Activated T-cell treated with anti-CD3 and anti-CD28 coated beads, Interleukin-2, amount 50 U/mL, for 48 hours (primary cell): ENCODE data around the gene HDGFL3.
A peak's percentile ranks its signal among the peaks of the same experiment; 100 is the strongest.

Experiments used
- DNase-seq, 2 experiments: peaks; one replicate each; pipeline ENCODE4 v3.0.0-alpha.2; 2020

Gene HDGFL3

GRCh38 chr15:83119968-83120581, 87.5 kb downstream of the HDGFL3 start:
- DNase-seq, result no peak

- DNase-seq, result no peak
These were observed 88.7 kb downstream of the HDGFL3 start for GRCh38 chr15:83118968-83119367.

GRCh38 chr15:83118291-83118827, 89.3 kb downstream of the HDGFL3 start:
- DNase-seq, result no peak

GRCh38 chr15:83115831-83116565, 91.6 kb downstream of the HDGFL3 start:
- no peak for DNase-seq

- no peak for DNase-seq
These were observed 92.2 kb downstream of the HDGFL3 start for GRCh38 chr15:83115410-83115809.

GRCh38 chr15:83114856-83115255, 92.8 kb downstream of the HDGFL3 start:
- no peak for DNase-seq

- no peak for DNase-seq
These were observed 93.5 kb downstream of the HDGFL3 start for GRCh38 chr15:83113881-83114674.

GRCh38 chr15:83112956-83113299, 94.7 kb downstream of the HDGFL3 start:
- DNase-seq, result no peak

GRCh38 chr15:83112233-83112955, 95.2 kb downstream of the HDGFL3 start:
- DNase-seq, result no peak

GRCh38 chr15:83111149-83111548, 96.5 kb downstream of the HDGFL3 start:
- DNase-seq, result no peak

- DNase-seq, result no peak
These were observed 97.2 kb downstream of the HDGFL3 start for GRCh38 chr15:83110381-83110780.

GRCh38 chr15:83109532-83109931, 98.1 kb downstream of the HDGFL3 start:
- no peak for DNase-seq

- DNase-seq, result peak; percentile 28 to 30
These were observed 99.1 kb downstream of the HDGFL3 start for GRCh38 chr15:83108266-83109219.

GRCh38 chr15:83107841-83108181, 99.8 kb downstream of the HDGFL3 start:
- no peak for DNase-seq

GRCh38 chr15:83106994-83107840, 100.4 kb downstream of the HDGFL3 start, which contains the start of gene TM6SF1:
Gene TM6SF1, plus strand, starts transcription at chr15:83107645. Its CDS starts 36 bp downstream, at chr15:83107681.
- peak; percentile 28 to 44 for DNase-seq

- DNase-seq, result no peak
These were observed 102.2 kb downstream of the HDGFL3 start for GRCh38 chr15:83105440-83105839.

- no peak for DNase-seq
These were observed 103.5 kb downstream of the HDGFL3 start for GRCh38 chr15:83104141-83104540.

GRCh38 chr15:83102346-83102745, 105.3 kb downstream of the HDGFL3 start:
- no peak for DNase-seq

GRCh38 chr15:83100097-83100646, 107.5 kb downstream of the HDGFL3 start:
- DNase-seq, result no peak

GRCh38 chr15:83099290-83099689, 108.3 kb downstream of the HDGFL3 start:
- DNase-seq, result no peak
